GM12892 (cell line): ENCODE results near the gene SAMD13.

ENCODE experiments used
- POLR2A ChIP-seq: IDR thresholded peaks from 2 replicates; pipeline ENCODE4 v1.6.1; 2011; ENCODE audit warnings: low read depth, low read length, control low read depth
- POLR2AphosphoS5 ChIP-seq: IDR thresholded peaks from 2 replicates; pipeline ENCODE4 v1.6.1; 2011; ENCODE audit warnings: low read depth, low read length, control low read depth

- TF ChIP-seq POLR2AphosphoS5 (no peak), POLR2A (no peak)
Observed at GRCh38 chr1:84272401-84272800, 29.1 kb upstream of the SAMD13 start.
